Neural cell (in vitro differentiated cells): ENCODE measurements around the gene NTNG1. TPM values are rescaled to one million over a fixed set of nuclear protein-coding genes. Genes with fewer than 3 reads are reported as not detected.

Source experiments
- H2AFZ ChIP-seq: fragments of 200-600, 300-800 bp; sonication (generic), shearing (Covaris generic); 2 replicates; pipeline ENCODE4 v1.6.0; 2014; ENCODE audit warnings: low read depth, mild to moderate bottlenecking, antibody characterized with exemption, low read length, moderate library complexity
- H3F3A ChIP-seq: fragments of 200-600 bp; shearing (Covaris generic); 2 replicates; pipeline ENCODE4 v1.6.1; 2016; ENCODE audit warnings: mild to moderate bottlenecking, moderate library complexity, mixed read lengths, antibody characterized with exemption, low read length; ENCODE audit not compliant: insufficient read depth, poor library complexity, severe bottlenecking
- H3K27ac ChIP-seq: fragments of 200-600, 300-800 bp; sonication (generic), shearing (Covaris generic); 2 replicates; pipeline ENCODE4 v1.5.1; 2014; ENCODE audit warnings: mild to moderate bottlenecking, low read length, moderate library complexity
- H3K27me3 ChIP-seq: fragments of 300-800, 200-600 bp; sonication (generic), shearing (Covaris generic); 2 replicates; pipeline ENCODE4 v1.6.0; 2014; ENCODE audit warnings: mild to moderate bottlenecking, low read depth, low read length, moderate library complexity; ENCODE audit not compliant: insufficient read depth
- H3K36me3 ChIP-seq: fragments of 300-800, 200-600 bp; sonication (generic), shearing (Covaris generic); 2 replicates; pipeline ENCODE4 v1.5.1; 2014; ENCODE audit warnings: mild to moderate bottlenecking, antibody characterized with exemption, low read length, moderate library complexity; ENCODE audit not compliant: insufficient read depth
- H3K4me2 ChIP-seq: fragments of 300-800, 200-600 bp; sonication (generic), shearing (Covaris generic); 2 replicates; pipeline ENCODE4 v1.6.0; 2014; ENCODE audit warnings: mild to moderate bottlenecking, low read length
- H3K4me3 ChIP-seq: fragments of 300-800, 200-600 bp; sonication (generic), shearing (Covaris generic); 2 replicates; pipeline ENCODE4 v1.5.1; 2014; ENCODE audit warnings: mild to moderate bottlenecking, low read length, moderate library complexity
- H3K79me2 ChIP-seq: fragments of 200-600 bp; shearing (Covaris generic); replicated peaks from 2 replicates; pipeline ENCODE4 v1.6.0; 2014; ENCODE audit warnings: mild to moderate bottlenecking, low read length, moderate library complexity; ENCODE audit not compliant: insufficient read depth
- H3K9ac ChIP-seq: fragments of 300-800, 200-600 bp; sonication (generic), shearing (Covaris generic); 2 replicates; pipeline ENCODE4 v1.6.1; 2016; ENCODE audit warnings: mild to moderate bottlenecking, low read length, mixed read lengths
- H3K9me2 ChIP-seq: fragments of 200-600 bp; shearing (Covaris generic); 2 replicates; pipeline ENCODE4 v1.6.1; 2016; ENCODE audit warnings: mild to moderate bottlenecking, low read length, mixed read lengths; ENCODE audit not compliant: insufficient read depth
- H3K9me3 ChIP-seq: fragments of 200-600, 300-800 bp; sonication (generic), shearing (Covaris generic); 2 replicates; pipeline ENCODE4 v1.6.1; 2016; ENCODE audit warnings: mild to moderate bottlenecking, mixed run types, low read length, moderate library complexity, mixed read lengths
- H4K20me1 ChIP-seq: fragments of 200-600 bp; shearing (Covaris generic); 2 replicates; pipeline ENCODE4 v1.6.1; 2016; ENCODE audit warnings: mild to moderate bottlenecking, mixed run types; ENCODE audit not compliant: insufficient read depth
- CTCF ChIP-seq: fragments of 450-650 bp; IDR thresholded peaks from 2 replicates; pipeline ENCODE4 v1.5.1; 2014; ENCODE audit warnings: antibody characterized with exemption, mild to moderate bottlenecking, moderate library complexity; ENCODE audit not compliant: poor library complexity, severe bottlenecking
- EP300 ChIP-seq: fragments of 450-650 bp; conservative IDR thresholded peaks from 2 replicates; pipeline ENCODE4 v1.6.1; 2014; ENCODE audit warnings: antibody characterized with exemption, mild to moderate bottlenecking, moderate library complexity; ENCODE audit not compliant: poor library complexity, severe bottlenecking
- EZH2 ChIP-seq: fragments of 200-600, 300-800 bp; shearing (Covaris generic), sonication (generic); IDR thresholded peaks from 2 replicates; pipeline ENCODE4 v1.6.1; 2014; ENCODE audit warnings: antibody characterized with exemption, low read length, borderline replicate concordance, mild to moderate bottlenecking; ENCODE audit not compliant: insufficient read depth, poor library complexity, severe bottlenecking
- MXI1 ChIP-seq: fragments of 450-650 bp; conservative IDR thresholded peaks from 2 replicates; pipeline ENCODE4 v1.6.1; 2014; ENCODE audit warnings: antibody characterized with exemption, mild to moderate bottlenecking; ENCODE audit not compliant: poor library complexity, severe bottlenecking
- POLR2AphosphoS5 ChIP-seq: IDR thresholded peaks from 2 replicates; pipeline ENCODE4 v1.6.1; 2012
- RAD21 ChIP-seq: fragments of 450-650 bp; conservative IDR thresholded peaks from 2 replicates; pipeline ENCODE4 v1.6.1; 2014; ENCODE audit warnings: antibody characterized with exemption, mild to moderate bottlenecking, moderate library complexity
- REST ChIP-seq: IDR thresholded peaks from 2 replicates; pipeline ENCODE4 v1.6.1; 2012; ENCODE audit warnings: borderline replicate concordance
- SMC3 ChIP-seq: fragments of 450-650 bp; conservative IDR thresholded peaks from 2 replicates; pipeline ENCODE4 v1.6.1; 2014; ENCODE audit warnings: antibody characterized with exemption, mild to moderate bottlenecking, moderate library complexity; ENCODE audit not compliant: poor library complexity
- TAF1 ChIP-seq: IDR thresholded peaks from 2 replicates; pipeline ENCODE4 v1.6.1; 2012; ENCODE audit warnings: low read depth
- polyA plus RNA-seq: library from polyadenylated mRNA; depleted of rRNA; stranded (reverse); fragments of >200 nt; gene quantifications from 2 replicates; pipeline ENCODE4 v1.2.3, GENCODE V29; 2014

The NTNG1 gene
- polyA plus RNA-seq, 1 donor from 2014 or later: not detected

- Histone ChIP-seq H3K79me2 (no peaks in the 10 kb centered on the region), H3F3A (no peaks in the 10 kb centered on the region)
- TF ChIP-seq EZH2: no peak
- TF ChIP-seq POLR2AphosphoS5: no peak
- no peak for TF ChIP-seq RAD21
- TF ChIP-seq TAF1: no peak
- no peak for TF ChIP-seq SMC3
- TF ChIP-seq EP300: no peak
- TF ChIP-seq CTCF: no peak
- no peak for TF ChIP-seq MXI1
- no peak for TF ChIP-seq REST
These were observed 110.2 kb downstream of the NTNG1 start for GRCh38 chr1:107251083-107251482.

GRCh38 chr1:107251839-107252238, 111.0 kb downstream of the NTNG1 start:
- Histone ChIP-seq H3K4me2 (no peak overlapping the region), H3K27me3 (no peaks in the 10 kb centered on the region), H4K20me1 (no peaks in the 10 kb centered on the region), H3K79me2 (no peaks in the 10 kb centered on the region), H2AFZ (no peak overlapping the region), H3K36me3 (no peaks in the 10 kb centered on the region), H3K9me2 (no peaks in the 10 kb centered on the region), H3K9me3 (no peaks in the 10 kb centered on the region), H3K4me3 (no peak overlapping the region), H3K9ac (no peak overlapping the region), H3F3A (no peaks in the 10 kb centered on the region), H3K27ac (no peak overlapping the region)
- TF ChIP-seq CTCF (no peak), RAD21 (no peak), TAF1 (no peak), REST (no peak), MXI1 (no peak), POLR2AphosphoS5 (no peak), SMC3 (no peak), EZH2 (no peak), EP300 (no peak)

More at GRCh38 chr1:107251083-107251482, 110.2 kb downstream of the NTNG1 start:
- no peaks in the 10 kb centered on the region for H3K9me3 ChIP-seq
- no peak overlapping the region for H3K9ac ChIP-seq
- H3K27ac ChIP-seq: no peak overlapping the region
- H3K4me2 ChIP-seq: no peak overlapping the region
- no peak overlapping the region for H2AFZ ChIP-seq
- H3K9me2 ChIP-seq: no peaks in the 10 kb centered on the region
- H3K27me3 ChIP-seq: no peaks in the 10 kb centered on the region
- no peak overlapping the region for H3K4me3 ChIP-seq
- H4K20me1 ChIP-seq: no peaks in the 10 kb centered on the region
- no peaks in the 10 kb centered on the region for H3K36me3 ChIP-seq
